ENCODE data around the gene HOXD10.

DNA sequence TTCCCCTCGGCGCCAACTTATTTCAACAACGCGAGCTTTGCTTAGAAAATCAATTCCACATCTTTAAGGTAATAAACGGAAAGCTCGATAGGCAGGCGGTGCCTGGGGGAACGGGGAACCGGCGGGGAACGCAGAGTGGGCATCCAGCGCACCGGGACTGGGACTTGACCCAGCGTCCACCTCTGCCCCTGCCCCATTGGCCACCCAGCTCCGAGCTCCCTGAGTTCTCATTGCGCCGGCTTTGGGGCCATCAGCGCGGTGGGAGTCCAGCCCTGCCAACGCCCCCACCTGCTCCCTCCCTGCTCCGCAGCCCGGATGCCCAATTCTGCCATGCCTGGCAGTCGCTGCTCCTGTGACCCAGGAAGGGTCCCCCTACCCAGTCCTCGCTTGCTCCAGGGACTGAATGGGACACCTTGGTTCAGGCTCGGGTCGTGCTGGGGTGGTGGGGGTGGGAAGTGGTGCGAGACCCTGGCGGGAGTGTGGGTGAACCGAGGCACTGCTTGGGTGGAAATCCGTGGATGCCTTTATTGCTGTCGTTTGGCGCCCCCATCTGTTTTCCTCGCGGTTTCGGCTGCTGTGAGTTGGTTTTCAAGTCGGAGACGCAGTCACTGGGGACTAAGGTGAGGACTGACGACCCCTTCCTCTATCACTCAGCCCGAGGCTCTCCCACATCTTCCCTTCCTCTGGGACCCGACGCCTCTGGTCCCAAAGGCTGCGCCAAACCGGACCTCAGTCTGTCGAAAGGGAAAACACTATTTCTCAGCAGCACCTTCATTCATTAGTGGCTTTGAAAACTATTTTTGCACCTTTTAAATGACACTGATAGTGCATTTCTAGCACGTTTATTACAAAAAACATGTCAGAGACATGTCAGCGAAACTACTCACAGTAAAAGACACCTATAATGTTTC, 30.5 kb upstream of the HOXD10 start:
- TF ChIP-seq, protein P1, sequence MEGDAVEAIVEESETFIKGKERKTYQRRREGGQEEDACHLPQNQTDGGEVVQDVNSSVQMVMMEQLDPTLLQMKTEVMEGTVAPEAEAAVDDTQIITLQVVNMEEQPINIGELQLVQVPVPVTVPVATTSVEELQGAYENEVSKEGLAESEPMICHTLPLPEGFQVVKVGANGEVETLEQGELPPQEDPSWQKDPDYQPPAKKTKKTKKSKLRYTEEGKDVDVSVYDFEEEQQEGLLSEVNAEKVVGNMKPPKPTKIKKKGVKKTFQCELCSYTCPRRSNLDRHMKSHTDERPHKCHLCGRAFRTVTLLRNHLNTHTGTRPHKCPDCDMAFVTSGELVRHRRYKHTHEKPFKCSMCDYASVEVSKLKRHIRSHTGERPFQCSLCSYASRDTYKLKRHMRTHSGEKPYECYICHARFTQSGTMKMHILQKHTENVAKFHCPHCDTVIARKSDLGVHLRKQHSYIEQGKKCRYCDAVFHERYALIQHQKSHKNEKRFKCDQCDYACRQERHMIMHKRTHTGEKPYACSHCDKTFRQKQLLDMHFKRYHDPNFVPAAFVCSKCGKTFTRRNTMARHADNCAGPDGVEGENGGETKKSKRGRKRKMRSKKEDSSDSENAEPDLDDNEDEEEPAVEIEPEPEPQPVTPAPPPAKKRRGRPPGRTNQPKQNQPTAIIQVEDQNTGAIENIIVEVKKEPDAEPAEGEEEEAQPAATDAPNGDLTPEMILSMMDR (IDR thresholded peaks at IDR 0.05; ENCODE audit: low read depth, low read length) = peak; percentile 52
- TF ChIP-seq EZH2phosphoT487 (IDR thresholded peaks at IDR 0.05; ENCODE audit: low read depth) = no peak

Measured in OCI-LY3 (cell line).